BLaER1 (cell line): Measurements from ENCODE around the gene RAB11B.
A peak's percentile ranks its signal among the peaks of the same experiment; 100 is the strongest.

Experiments
- H3K27ac ChIP-seq: shearing (Covaris generic); formaldehyde crosslinking; 2 replicates; pipeline ENCODE4 v1.8.1; 2022
- H3K27me3 ChIP-seq: shearing (Covaris generic); formaldehyde crosslinking; 2 replicates; pipeline ENCODE4 v1.8.1; 2022
- H3K36me3 ChIP-seq: shearing (Covaris generic); formaldehyde crosslinking; 2 replicates; pipeline ENCODE4 v1.8.1; 2022
- H3K4me1 ChIP-seq: shearing (Covaris generic); formaldehyde crosslinking; 2 replicates; pipeline ENCODE4 v1.8.1; 2022
- H3K4me2 ChIP-seq: shearing (Covaris generic); formaldehyde crosslinking; 2 replicates; pipeline ENCODE4 v1.8.1; 2022
- H3K4me3 ChIP-seq: shearing (Covaris generic); formaldehyde crosslinking; 2 replicates; pipeline ENCODE4 v1.8.1; 2022
- H3K9ac ChIP-seq: shearing (Covaris generic); formaldehyde crosslinking; 2 replicates; pipeline ENCODE4 v1.8.1; 2022
- H3K9me3 ChIP-seq: shearing (Covaris generic); formaldehyde crosslinking; 2 replicates; pipeline ENCODE4 v1.8.1; 2022
- H4K20me1 ChIP-seq: shearing (Covaris generic); formaldehyde crosslinking; 2 replicates; pipeline ENCODE4 v1.8.1; 2022
- Cebpa-rat ChIP-seq: shearing (Covaris generic); IDR thresholded peaks from 2 replicates; pipeline ENCODE4 v1.8.1; 2022

RAB11B gene

DNA sequence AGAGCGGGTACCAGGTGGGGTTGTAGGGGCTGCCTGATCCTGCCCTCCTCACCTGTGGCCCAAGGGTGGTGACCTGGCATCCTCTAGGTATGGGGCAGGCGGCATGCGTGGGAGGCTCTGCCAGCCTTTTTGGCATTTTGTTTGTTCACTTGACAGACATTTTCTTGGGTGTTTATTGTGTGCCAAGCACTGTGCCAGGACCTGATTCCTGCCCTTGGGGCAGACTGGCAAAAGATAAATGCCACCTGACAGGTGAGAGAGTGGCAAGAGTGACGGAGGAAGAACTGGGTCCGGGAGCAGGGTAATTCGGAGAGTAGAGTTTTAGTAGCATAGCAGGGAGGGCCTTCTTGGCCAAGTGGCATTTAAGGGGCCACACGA, 6.0 kb downstream of the RAB11B start:
- Histone ChIP-seq H3K27me3 (no peaks in the 10 kb centered on the region), H3K9me3 (no peaks in the 10 kb centered on the region), H3K4me2 (no peak overlapping the region), H3K36me3 (peaks cover 30% of the 10 kb centered on the region), H4K20me1 (peaks cover 92% of the 10 kb centered on the region), H3K4me3 (no peak overlapping the region), H3K9ac (no peak overlapping the region), H3K27ac (no peak overlapping the region), H3K4me1 (peaks cover 62% of the 10 kb centered on the region)
- no peak for TF ChIP-seq Cebpa-rat

DNA sequence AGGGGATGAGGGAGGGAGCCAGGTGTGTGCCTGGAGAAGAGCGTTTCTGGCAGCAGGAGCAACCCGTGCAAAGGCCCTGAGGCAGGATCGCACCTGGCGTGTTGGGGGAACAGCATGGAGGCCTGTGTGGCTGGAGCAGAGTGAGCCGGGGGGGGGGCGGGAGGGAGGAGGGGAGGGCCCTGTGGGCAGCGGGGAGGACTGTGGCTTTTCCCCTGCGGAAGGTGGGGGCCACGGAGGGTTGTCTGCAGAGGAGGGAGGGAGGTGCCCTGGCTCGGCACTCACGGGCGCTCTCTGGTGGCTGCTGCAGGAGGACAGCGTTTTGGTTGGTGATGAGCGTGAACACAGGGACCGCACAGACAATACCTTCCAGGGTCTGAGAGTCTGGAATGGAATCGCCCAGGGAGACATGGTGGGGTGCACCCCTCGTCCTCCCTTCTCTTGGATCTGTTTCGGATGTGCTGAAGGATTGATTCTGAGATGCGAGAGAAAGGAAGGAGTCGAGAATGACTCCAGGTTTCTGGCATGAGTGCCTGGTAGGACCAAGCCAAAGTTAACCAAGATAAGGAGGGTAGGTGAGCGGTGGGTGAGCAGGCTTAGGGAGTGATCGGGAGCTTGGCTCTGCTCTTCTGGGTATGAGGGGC, 6.5 kb downstream of the RAB11B start:
- Histone ChIP-seq H3K9me3 (no peaks in the 10 kb centered on the region), H4K20me1 (peaks cover 87% of the 10 kb centered on the region), H3K36me3 (peaks cover 31% of the 10 kb centered on the region), H3K27me3 (no peaks in the 10 kb centered on the region), H3K4me3 (no peak overlapping the region), H3K4me2 (peak overlapping the region; percentile 50), H3K9ac (peak overlapping the region; percentile 48; the same call in 1 of the 2 replicates), H3K27ac (0 out of 2 replicates have a peak overlapping the region, but pooled peaks have one; percentile 38), H3K4me1 (peaks cover 57% of the 10 kb centered on the region)
- TF ChIP-seq Cebpa-rat = no peak

DNA sequence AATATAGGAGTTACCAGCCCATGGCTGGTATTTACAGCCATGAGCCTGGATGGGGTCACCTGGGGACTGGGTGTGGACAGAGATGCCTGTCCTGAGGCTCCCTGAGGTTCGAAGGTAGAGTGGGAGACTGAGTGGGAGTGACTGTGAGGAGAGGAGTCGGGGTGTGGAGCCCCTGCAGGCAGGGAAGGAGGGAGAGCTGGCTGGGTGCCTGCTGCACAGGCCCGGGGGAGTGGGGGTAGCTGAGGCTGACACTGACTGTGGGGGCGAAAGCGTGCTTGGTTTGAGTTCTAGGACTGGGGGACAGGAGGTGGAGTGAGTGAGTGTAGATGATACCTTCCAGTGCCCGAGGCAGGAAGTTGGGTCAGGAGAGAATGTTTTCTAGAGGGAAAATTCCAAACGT, 7.1 kb downstream of the RAB11B start:
- H3K4me1 ChIP-seq = peaks cover 51% of the 10 kb centered on the region
- H3K9ac ChIP-seq = peak overlapping the region; percentile 48; the same call in 1 of the 2 replicates
- H3K36me3 ChIP-seq = peaks cover 37% of the 10 kb centered on the region
- H3K27me3 ChIP-seq = no peaks in the 10 kb centered on the region
- no peaks in the 10 kb centered on the region for H3K9me3 ChIP-seq
- no peak for TF ChIP-seq Cebpa-rat
- no peak overlapping the region for H3K4me3 ChIP-seq
- peaks cover 81% of the 10 kb centered on the region for H4K20me1 ChIP-seq
- H3K4me2 ChIP-seq = peak overlapping the region; percentile 50
- peak overlapping the region; percentile 38; the same call in 1 of the 2 replicates for H3K27ac ChIP-seq

DNA sequence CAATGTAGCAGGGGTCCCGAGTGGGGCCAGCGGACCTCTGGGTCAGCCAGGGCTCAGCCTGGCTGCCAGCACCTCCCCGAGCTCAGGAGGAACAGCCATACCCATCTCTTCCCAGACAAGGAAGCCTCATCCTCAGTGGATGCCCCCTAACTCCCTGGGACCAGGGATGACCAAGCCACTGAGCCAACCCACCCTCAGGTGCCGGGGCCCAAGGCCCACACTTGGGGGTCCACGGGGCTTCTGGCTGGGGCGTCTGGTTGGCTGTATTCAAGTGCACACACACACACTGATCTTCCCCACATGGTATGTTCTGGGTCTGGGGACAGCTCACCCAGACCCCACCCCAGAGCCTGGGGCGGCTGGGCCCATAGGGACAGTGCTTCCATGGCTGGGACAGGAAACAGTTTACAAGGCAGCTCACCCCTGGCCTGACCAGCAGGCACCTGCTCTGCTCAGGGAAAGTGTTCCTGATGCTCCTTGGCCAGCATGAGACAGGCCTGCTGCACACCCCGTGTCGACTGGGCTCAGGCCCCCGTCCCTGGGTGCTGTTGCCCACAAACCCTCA, 7.7 kb downstream of the RAB11B start:
- no peaks in the 10 kb centered on the region for H3K9me3 ChIP-seq
- peaks cover 43% of the 10 kb centered on the region for H3K36me3 ChIP-seq
- peak overlapping the region; percentile 48; the same call in 1 of the 2 replicates for H3K9ac ChIP-seq
- H3K4me2 ChIP-seq = peak overlapping the region; percentile 50
- H3K4me3 ChIP-seq = no peak overlapping the region
- H3K27me3 ChIP-seq = no peaks in the 10 kb centered on the region
- peak overlapping the region; percentile 38; the same call in 1 of the 2 replicates for H3K27ac ChIP-seq
- H3K4me1 ChIP-seq = peaks cover 45% of the 10 kb centered on the region
- H4K20me1 ChIP-seq = peaks cover 75% of the 10 kb centered on the region
- no peak for TF ChIP-seq Cebpa-rat

DNA sequence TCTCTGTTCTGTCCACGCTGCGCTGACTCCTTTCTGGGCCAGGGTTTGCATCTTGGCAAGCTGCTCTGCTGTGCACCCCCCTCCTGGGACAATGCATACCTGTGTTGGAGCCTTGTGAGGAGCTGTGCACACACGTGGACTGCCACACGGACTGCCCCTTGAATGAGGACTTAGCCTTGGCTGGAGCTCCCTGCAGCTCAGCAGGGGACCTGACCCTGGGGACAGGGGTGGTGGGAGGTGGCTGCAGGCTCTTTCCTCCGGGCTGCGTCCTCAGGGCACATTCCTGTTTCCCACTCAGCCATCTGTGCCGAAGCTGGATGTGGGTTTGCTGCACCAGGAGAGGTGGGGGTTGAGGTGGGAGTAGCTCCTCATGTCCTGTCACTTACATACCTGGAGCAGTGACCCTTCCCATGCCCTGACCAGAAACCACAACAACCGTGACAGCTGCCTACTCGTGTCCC, 8.2 kb downstream of the RAB11B start:
- H3K4me2 ChIP-seq = peak overlapping the region; percentile 50
- H3K9ac ChIP-seq = peak overlapping the region; percentile 48; the same call in 1 of the 2 replicates
- no peak for TF ChIP-seq Cebpa-rat
- peaks cover 48% of the 10 kb centered on the region for H3K36me3 ChIP-seq
- H3K4me1 ChIP-seq = peaks cover 40% of the 10 kb centered on the region
- H3K4me3 ChIP-seq = no peak overlapping the region
- H3K9me3 ChIP-seq = no peaks in the 10 kb centered on the region
- no peaks in the 10 kb centered on the region for H3K27me3 ChIP-seq
- H4K20me1 ChIP-seq = peaks cover 70% of the 10 kb centered on the region
- 0 out of 2 replicates have a peak overlapping the region, but pooled peaks have one; percentile 19 for H3K27ac ChIP-seq

DNA sequence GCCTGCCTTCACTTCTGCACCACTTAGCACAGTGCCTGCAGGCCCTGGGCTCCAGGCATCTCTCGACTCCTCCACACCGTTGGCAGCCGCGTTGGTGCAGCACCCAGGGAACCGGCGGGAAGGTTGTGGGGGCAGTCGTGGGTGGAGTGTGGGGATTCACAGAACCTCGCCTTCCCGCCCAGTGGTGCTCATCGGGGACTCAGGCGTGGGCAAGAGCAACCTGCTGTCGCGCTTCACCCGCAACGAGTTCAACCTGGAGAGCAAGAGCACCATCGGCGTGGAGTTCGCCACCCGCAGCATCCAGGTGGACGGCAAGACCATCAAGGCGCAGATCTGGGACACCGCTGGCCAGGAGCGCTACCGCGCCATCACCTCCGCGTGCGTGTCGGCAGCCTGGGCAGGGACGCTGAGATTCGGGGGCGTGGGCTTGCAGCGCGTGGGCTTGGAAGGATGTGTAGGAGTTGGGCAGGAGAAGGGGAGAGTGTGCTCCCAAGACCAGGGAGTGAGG, 9.6 kb downstream of the RAB11B start:
- H3K4me2 ChIP-seq = no peak overlapping the region
- no peak for TF ChIP-seq Cebpa-rat
- no peak overlapping the region for H3K4me3 ChIP-seq
- H3K4me1 ChIP-seq = peaks cover 28% of the 10 kb centered on the region
- H4K20me1 ChIP-seq = peaks cover 56% of the 10 kb centered on the region
- H3K27ac ChIP-seq = no peak overlapping the region
- H3K36me3 ChIP-seq = peaks cover 62% of the 10 kb centered on the region
- H3K9ac ChIP-seq = no peak overlapping the region
- H3K27me3 ChIP-seq = no peaks in the 10 kb centered on the region
- H3K9me3 ChIP-seq = no peaks in the 10 kb centered on the region

DNA sequence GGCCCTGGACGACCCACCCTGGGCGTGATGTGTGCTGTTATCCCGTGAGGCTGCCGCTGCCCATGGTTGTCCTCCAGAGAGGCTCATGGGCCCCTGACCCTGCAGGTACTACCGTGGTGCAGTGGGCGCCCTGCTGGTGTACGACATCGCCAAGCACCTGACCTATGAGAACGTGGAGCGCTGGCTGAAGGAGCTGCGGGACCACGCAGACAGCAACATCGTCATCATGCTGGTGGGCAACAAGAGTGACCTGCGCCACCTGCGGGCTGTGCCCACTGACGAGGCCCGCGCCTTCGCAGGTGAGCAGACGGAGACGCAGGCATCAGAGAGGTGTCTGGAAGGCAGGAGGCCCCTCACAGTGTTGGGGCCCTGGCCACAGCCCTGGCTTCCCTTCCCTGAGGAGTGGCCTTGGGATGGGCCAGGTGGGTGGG, 11.8 kb downstream of the RAB11B start:
- Histone ChIP-seq H3K27ac (no peak overlapping the region), H3K27me3 (no peaks in the 10 kb centered on the region), H3K9me3 (no peaks in the 10 kb centered on the region), H3K9ac (no peak overlapping the region), H3K4me3 (no peak overlapping the region), H3K4me1 (peaks cover 17% of the 10 kb centered on the region), H3K36me3 (peaks cover 62% of the 10 kb centered on the region), H3K4me2 (no peak overlapping the region), H4K20me1 (peaks cover 33% of the 10 kb centered on the region)
- TF ChIP-seq Cebpa-rat = no peak

DNA sequence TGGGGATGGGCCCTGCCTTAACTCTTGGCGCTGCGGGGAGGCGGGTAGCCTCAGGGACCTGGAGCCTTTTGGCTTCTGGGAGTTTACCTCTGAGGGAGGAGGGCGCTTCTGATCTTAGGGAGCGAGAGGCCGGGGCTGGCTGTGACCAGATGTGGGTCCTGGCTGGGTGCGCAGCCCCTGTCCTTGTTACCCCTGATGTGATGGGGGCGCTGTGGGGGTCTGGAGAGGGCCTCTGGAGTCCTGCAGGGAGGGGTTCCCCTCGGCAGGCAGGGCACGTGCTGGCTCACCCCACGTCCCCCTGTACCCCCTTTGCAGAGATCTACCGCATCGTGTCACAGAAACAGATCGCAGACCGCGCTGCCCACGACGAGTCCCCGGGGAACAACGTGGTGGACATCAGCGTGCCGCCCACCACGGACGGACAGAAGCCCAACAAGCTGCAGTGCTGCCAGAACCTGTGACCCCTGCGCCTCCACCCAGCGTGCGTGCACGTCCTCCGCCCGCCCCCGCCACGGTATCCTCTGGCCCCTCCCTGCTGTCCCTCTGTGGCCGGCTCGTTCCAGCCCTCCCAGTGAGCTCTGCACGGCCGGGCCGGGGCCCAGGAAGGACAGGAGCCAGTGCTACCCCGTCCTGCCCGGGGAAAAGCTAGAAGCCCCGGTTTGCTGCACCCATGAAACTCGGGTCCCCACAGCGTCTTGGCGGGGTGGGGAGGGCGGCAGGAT, 13.1 kb downstream of the RAB11B start:
- H3K36me3 ChIP-seq = peaks cover 65% of the 10 kb centered on the region
- H3K9ac ChIP-seq = no peak overlapping the region; the same call in 1 of the 2 replicates
- TF ChIP-seq Cebpa-rat = no peak
- H3K9me3 ChIP-seq = no peaks in the 10 kb centered on the region
- H3K4me1 ChIP-seq = peaks cover 5% of the 10 kb centered on the region
- no peak overlapping the region for H3K4me2 ChIP-seq
- no peaks in the 10 kb centered on the region for H3K27me3 ChIP-seq
- H3K27ac ChIP-seq = no peak overlapping the region
- H4K20me1 ChIP-seq = peaks cover 21% of the 10 kb centered on the region
- H3K4me3 ChIP-seq = no peak overlapping the region

DNA sequence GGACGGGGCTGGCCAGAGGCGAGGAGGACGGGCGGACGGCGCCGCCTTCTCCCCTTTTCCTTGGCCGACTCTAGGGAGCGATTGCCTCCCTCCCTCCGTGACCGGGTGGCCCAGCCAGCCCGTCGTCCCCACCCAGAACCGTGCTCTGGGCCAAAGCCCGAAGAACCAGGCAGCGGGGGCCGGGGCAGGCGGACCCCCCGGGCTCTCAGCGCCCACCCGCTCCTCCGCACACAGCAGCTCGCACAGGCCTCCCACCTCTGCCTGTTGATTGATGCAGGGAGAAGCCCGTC, 13.6 kb downstream of the RAB11B start:
- Histone ChIP-seq H3K9me3 (no peaks in the 10 kb centered on the region), H3K36me3 (peaks cover 63% of the 10 kb centered on the region)

More for the DNA sequence above, 13.6 kb downstream of the RAB11B start:
- no peak for TF ChIP-seq Cebpa-rat
- Histone ChIP-seq H3K27ac (no peak overlapping the region), H3K4me3 (no peak overlapping the region), H3K27me3 (no peaks in the 10 kb centered on the region), H4K20me1 (peaks cover 16% of the 10 kb centered on the region), H3K4me1 (no peaks in the 10 kb centered on the region), H3K9ac (no peak overlapping the region), H3K4me2 (no peak overlapping the region)
